Measurements from ENCODE around the gene BECN2.
A peak's percentile ranks its signal among the peaks of the same experiment; 100 is the strongest.

Gene BECN2, protein sequence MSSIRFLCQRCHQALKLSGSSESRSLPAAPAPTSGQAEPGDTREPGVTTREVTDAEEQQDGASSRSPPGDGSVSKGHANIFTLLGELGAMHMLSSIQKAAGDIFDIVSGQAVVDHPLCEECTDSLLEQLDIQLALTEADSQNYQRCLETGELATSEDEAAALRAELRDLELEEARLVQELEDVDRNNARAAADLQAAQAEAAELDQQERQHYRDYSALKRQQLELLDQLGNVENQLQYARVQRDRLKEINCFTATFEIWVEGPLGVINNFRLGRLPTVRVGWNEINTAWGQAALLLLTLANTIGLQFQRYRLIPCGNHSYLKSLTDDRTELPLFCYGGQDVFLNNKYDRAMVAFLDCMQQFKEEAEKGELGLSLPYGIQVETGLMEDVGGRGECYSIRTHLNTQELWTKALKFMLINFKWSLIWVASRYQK

DNA sequence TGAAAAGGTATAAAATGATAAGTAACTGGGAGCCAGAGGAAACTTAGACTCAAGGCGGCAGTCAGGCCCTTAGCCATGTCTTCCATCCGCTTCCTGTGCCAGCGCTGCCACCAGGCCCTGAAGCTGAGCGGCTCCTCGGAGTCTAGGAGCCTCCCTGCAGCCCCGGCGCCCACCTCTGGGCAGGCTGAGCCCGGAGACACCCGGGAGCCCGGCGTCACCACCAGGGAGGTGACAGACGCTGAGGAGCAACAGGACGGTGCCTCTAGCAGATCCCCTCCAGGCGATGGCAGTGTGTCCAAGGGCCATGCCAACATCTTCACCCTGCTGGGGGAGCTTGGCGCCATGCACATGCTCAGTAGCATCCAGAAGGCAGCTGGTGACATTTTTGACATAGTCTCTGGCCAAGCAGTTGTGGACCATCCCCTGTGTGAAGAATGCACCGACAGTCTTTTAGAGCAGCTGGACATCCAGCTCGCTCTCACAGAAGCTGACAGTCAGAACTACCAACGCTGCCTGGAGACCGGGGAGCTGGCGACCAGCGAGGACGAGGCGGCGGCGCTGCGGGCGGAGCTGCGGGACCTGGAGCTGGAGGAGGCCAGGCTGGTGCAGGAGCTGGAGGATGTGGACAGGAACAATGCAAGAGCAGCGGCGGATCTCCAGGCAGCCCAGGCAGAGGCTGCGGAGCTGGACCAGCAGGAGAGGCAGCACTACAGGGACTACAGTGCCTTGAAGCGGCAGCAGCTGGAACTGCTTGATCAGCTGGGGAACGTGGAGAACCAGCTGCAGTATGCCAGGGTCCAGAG, at the start of gene BECN2:
BECN2 (plus strand) TSS at position 76 of the 803 bp plus-strand sequence; CDS start at position 76, 0 bp downstream.
- no peak for DNase-seq

DNA sequence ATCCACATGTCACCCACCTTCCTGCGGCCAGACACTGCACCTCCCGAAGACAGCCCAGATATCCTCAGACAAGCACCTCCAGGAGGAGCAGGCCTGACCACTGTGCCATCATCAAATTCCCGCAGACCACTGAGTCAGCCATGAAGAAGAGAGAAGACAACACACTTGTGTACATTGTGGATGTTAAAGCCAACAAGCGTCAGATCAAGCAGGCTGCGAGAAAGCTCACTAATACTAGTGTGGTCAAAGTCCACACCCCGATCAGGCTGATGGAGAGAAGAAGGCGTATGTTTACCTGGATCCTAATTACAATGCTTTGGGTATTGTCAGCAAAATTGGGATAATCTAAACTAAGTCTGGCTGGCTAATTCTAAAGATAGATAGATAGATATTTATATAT, 41.4 kb upstream of the BECN2 start:
- DNase-seq: no peak

DNA sequence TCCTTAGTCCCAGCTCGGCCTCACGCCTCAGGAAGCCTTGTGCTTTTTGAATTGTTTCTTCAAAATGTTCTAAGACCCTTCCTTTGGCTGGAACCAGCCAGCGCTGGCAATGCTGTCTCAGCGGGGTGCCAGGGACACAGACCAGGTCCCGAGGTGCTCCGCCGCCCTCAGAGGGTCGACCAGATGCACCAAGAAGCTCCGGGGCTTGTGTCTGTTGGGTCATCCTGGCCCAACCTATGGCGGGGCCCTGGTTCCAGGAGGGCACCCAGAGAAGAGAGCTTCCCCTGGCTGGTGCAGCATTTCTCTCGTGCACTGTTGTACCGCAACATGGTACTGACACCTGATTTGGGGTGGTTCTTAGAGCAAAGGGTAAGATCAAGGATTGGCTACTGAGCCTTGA, 40.1 kb upstream of the BECN2 start:
- no peak for DNase-seq

DNA sequence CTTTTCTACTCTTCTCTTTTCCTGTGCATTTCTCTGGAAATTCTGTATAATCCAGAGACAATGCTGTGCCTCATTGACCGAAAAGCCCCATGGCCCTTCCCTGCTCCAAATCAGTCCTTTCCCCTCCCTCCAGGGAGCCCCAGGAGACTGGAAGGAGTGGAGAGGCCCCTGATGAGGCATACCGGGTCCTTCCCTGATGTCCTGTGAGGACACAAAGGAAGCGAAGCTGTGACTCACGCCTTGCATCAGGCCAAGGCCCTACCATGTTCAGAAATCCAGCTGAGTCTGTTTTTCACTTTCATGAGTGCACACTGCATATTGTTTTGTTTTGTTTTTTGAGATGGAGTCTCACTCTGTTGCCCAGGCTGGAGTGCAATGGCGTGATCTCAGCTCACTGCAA, 38.7 kb upstream of the BECN2 start:
- DNase-seq: no peak

DNA sequence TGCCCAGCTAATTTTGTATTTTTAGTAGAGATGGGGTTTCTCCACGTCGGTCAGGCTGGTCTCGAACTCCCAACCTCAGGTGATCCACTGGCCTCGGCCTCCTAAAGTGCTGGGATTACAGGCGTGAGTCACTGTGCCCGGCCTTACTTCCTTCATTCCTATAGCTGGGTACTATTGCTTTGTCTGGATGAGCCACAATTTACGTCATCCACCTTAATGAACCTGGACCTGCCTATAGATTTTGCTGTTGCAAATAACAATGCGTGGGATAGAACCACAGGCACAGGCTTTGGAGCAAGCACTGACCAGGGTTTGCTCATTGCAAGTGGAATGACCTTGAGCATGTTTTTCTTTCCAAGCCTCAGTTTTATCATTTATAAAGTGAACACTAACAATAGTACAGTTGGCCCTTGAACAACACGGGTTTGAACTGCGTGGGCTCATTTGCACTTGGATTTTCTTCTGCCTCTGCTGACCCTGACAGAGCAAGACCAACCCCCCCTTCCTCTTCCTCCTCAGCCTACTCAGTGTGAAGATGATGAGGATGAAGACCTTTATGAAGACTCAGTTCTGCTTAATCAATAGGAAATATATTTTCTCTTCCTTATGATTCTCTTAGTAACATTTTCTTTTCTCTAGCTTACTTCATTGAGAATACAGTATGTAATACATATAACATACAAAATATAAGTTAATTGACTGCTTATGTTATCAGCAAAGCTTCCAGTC, 33.3 kb upstream of the BECN2 start:
- DNase-seq: no peak

DNA sequence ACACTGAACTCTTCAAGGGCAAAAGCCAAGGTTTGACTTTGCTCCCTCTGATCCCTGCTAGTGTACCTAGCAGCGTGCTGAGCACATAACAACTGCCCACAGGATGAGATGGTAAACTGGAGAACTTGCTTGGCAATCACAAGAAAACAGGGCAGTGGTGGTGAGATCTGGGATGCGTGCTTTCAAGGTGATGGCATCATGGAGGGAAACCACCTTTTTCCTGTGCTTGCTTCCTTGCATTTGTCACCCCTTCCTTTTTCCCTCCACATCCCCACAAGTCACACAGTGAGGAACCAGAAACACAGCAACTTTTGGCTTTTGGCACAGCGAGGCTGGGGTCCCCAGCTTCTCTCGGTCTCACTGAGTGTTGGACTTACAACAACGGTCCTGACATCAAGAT, 31.4 kb upstream of the BECN2 start:
- DNase-seq: no peak

DNA sequence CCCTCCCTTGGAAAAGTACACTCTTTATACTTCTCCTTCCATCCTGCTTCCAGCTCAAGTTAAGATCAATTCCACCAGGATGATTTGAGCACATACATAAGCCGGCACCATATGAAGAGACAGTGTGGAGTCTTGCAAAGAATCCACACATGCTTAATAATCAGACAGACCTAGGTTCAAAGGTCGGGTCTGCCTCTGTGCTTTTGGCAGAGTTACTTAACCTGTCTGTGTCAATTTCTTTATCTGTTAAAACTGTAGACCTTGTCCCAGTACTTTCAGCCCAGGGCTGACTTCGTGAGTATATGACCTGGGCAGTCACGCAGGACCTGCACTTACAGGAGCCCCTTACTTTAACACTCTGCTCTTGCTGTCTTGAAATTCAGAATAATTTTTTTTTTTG, 30.2 kb upstream of the BECN2 start:
- DNase-seq: no peak

DNA sequence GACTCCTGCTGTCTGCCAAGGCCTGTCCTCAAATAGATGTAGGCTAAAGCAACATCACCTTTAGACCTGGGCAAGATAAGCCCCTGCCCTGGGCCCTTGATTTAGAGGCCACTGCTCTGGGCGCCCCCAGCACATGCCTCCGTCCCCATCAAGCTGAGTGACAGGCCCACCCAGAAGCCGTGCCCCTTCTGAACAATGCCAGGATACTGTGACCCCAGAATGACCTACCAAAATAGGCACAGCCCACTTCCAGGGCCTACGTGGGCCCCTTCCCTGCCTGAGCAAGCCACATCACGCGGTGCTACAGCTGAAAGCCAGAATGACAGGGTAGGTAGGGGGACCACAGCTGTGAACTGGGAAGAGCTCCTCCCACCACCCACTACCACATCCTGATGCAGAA, 24.7 kb upstream of the BECN2 start:
- no peak for DNase-seq

DNA sequence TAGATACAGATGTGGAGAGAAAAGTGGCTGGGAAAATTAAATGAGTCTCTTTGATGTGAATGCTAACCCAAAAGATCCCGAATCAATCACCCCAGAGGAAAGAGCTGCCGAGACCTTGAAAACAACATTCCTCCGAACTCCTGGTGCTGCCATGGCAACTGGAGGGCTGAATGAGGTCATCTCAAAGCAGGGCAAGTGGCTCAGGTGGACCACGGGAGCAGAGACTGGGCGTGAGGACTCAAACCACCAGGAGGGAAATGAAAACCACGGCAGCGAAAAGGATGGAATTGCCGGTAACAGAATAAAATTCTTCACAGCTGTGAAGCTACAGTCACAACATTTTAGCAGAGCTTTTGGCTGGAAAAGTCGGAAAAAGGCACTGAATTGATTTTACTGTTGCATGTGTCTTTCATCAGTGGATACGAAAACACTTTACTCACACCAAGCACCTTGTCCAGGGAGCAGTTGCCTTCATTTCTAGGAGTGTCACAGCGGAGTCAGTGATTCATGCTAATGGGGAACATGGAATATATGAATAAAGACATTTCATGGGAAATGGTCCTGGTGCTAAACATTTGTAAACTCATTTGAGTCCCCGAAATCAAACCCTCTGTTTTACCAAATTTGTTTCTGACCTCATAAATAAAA, 23.2 kb upstream of the BECN2 start:
- DNase-seq: no peak

DNA sequence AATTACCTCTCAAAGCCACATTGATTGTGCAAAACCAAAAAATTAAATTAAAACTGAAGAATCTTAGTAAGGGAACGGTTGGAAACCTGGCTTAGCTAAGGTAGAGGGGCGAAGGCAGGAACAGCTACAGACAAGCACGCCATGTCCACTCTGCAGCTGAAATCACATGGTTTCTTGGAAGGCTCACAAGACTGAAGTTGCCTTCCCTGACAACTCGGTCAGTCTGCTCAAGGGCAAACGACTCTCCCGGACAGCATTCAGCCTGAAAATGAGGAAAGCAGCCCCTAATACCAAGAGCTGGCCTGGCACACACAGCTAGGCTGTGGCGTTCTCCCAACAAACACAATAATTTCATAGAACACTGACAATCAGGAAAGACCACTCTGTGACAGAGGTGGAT, 22.7 kb upstream of the BECN2 start:
- DNase-seq: no peak

DNA sequence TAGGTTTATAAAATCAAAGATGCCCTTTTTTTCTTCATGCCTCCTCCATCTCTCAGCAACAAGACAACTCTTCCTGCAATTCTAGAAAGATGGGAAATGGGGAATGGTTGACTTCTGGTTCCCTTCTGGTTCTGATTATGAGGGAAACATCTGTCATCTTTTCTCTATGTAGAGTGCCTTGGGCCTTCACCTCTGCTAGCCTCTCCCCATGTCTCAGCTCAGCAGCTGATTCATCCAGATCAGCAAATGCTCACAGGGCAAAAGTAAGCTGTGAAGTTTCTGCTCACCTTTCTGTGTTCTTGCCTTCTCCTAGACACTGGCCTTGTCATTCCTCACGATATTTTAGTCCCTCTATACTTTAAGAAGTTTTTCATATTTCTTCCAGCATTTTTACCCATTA, 17.8 kb upstream of the BECN2 start:
- DNase-seq: no peak

DNA sequence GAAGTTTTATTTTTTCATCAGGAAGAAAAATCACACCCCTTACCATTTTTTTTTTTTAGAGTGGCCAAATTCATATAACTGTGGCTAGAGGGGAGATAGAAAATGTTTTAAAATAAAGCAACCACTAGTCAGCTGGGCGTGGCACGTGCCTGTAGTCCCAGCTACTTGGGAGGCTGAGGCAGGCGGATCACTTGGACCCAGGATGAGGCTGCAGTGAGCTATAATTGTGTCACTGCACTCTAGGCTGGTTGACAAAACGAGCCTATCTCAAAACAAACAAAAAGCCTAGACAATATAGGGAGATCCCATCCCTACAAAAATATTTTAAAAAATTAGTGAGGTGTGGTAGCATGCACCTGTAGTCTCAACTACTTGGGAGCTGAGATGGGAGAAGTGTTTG, 14.8 kb upstream of the BECN2 start:
- no peak for DNase-seq

DNA sequence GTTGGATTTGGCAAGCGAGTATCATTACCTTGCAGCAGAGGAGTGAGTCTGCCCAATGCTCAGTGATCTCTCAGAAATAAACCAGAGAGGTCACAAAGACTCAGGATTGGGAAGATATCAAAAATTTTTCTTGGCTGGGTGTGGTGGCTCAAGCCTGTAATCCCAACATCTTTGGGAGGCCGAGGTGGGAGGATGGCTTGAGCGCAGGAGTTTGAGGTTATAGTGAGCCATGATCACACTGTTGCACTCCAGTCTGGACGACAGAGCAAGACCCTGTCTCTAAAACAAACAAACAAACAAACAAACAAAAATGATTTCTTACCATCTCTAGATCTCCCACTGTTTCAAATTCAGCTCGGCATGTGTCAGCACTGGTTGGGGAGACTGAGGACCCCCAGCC, 13.3 kb upstream of the BECN2 start:
- DNase-seq: no peak

DNA sequence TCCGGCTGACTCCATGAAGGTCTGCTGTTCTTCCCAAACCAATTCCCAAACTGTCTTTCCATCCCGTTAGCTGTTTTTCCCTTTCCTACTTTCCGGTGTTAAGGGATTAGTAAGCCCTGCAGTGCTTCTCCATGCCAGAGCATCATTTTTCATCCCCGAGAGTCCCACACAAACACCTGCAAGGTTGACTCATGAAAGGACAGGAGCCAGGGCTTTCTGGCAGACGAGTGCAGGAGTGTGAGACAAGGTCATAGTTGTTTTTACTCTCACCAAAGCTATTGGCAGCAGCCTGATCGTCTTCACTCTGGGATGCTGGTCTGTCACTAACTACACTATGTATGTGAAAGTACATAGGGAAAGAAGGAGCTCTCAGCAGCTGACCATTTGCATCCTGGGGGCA, 10.2 kb upstream of the BECN2 start:
- DNase-seq: no peak

DNA sequence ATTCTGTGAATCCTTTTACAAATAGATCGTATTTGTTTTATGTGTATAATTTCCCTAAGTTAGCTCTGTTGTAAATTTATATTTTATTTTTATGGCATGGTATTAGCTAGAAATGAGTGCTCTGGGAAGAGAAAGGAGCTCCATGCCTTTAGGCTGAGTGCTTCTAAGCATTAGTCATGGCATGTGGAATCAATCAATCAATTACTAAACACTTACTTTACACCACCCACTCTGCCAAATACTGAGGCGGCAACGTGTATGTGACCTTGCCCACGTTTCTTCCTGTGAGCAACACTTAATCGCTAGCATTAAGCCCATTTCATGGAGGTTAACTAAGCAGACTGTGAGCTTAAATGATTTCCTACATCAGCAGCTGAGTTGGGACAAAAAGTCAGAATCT, 7.2 kb upstream of the BECN2 start:
- DNase-seq: no peak

DNA sequence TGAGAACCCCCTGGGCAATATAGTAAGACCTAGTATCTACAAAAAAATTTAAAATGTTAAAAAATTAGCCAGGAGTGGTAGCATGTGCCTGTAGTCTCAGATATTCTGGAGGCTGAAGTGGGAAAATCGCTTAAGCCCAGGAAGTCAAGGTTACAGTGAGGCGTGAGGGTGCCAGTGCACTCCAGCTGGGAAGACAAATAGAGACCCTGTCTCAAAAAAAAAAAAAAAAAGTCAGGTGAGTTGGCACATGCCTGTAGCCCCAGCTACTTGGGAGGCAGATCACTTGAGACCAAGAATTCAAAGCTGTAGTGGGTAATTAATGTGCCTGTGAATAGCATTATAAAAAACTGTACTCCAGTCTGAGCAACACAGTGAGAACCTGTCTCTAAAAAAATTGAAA, 4.6 kb downstream of the BECN2 start:
- DNase-seq: peak; percentile 35

DNA sequence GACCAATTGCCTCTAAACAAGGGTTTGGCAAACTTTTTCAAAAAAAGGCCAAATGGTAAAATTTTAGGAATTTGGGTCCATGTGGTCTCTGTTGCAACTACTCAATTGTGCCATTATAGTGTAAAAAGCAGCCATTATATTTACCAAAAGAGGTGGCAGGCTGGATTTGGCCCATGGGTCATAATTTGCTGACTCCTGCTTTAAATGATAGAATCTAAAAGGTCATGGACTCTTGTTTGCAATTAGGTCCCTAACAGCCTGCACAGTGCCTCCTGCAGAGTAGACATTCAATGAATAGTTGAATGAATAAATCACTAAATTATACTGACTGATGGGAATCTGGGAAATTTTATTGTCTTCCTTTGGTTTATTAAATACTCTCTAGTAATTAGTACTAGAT, 6.2 kb downstream of the BECN2 start:
- DNase-seq: no peak

DNA sequence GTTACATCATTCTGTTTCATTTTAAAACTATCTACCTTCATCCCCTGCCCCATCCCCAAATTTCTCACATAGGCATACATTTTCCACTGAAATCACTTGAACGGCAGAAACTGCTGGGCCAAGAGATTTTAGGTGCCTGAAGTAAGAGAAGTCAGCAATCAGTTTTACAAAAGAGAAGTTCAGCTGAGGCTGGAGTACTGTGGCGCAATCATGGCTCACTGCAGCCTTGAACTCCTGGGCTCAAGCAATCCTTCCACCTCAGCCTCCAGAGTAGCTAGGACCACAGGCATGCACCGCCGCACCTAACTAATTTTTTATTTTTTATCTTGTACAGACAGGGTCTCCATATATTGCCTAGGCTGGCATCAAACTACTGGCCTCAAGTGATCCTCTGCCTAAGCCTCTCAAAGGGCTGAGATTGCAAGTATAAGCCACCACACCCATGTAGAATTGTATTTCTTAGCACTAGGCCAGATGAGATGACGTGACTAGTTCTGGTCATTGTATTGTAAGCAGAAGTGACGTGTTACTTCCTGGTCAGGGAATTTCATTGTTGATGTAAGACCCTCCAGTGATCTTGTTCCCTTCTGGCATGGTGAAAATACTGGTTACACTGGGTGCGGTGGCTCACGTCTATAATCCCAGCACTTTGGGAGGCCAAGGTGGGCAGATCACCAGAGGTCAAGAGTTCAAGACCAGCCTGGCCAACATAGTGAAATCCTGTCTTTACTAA, 7.1 kb downstream of the BECN2 start:
- DNase-seq: no peak

DNA sequence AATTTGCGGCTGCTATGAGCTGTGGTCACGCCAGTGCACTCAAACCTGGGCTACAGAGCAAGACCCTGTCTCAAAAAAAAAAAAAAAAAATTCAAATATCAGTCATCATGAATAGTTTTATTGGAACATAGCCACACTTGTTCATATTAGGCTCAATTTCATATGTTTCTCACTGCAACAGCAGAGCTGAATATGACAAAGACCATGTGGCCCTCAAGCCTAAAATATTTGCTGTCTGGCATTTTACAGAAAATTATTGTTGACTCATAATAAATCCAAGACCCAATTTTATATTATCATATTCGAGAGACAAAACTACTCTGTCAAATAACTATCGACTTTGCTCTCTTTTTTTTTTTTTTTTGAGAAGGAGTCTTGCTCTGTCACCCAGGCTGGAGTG, 11.0 kb downstream of the BECN2 start:
- DNase-seq: no peak

DNA sequence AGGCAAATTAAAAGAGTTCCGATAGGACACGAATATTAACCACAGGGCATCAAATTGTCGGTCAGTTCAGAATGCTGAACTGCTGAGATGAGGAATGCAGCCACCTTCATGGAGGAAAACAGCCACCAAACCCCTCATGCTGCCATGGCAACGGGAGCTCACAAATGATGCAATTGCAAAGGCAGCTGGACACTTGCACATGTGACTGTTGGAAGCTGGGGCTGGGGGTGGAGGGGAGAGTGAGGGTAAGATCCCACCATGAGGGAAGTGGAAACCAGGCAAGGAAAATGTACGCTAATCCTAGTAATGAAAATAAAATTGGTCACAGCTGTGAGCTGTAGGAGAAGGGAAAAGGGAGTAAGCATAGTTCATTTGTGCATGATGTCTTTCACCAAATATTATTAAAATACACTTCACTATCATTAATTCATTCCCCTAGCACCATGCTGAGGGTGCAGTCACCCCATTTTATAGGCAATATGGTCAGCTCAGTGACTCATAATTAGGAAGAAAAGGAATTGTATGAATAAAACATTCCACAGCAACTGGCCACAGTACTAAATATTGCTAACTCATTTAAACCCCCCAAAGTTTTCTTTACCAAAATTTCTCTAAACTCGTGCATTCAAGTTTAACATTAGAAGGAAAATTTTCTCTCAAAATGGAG, 15.3 kb downstream of the BECN2 start:
- DNase-seq: no peak

DNA sequence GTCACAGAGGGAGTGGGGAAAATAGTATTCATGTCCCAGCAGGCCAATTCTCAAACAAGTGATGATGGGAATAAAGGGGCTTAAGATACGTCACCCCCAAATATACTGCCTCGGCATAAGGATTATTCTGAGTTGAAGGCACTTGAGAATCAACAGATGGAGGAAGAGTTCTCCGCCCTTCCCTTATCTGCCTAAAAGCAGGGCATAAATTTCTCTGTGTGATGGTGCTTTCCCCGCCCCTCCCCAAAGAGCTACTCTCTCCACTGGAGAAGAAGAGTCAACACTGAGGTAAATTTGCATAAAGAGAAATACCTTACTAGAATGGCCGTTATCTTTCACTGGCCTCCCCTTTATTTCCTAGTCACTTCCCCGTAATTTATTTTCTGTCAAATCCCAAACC, 18.7 kb downstream of the BECN2 start:
- DNase-seq: no peak

DNA sequence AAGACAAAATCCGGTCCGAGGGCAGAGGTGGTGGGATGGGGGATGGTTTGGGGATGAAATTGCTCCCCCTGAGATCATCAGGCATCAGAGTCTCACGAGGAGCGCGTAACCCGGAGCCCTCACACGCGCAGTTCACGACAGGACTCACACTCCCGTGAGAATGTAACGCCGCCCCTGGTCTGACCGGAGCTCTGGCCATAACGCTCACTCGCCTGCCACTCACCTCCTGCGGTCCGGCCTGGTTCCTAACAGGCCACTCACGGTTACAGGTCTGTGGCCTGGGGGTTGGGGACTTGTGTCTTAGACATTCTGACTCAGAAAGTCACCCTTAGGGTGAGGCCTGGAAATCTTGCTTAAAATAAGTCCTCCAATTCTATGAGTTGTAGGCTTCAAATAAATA, 21.5 kb downstream of the BECN2 start:
- DNase-seq: no peak

Data from NCI-H1105 (cell line).